GM12801 (cell line): Measurements from ENCODE around the gene ADRA1B.
A peak's percentile ranks its signal among the peaks of the same experiment; 100 is the strongest.

Experiments
- TF ChIP-seq, protein P1 (sequence below): IDR thresholded peaks from one replicate; pipeline ENCODE4 v1.5.1; 2011; ENCODE audit warnings: control low read depth; ENCODE audit not compliant: insufficient read length; ENCODE audit errors: extremely low read depth

Gene ADRA1B

DNA sequence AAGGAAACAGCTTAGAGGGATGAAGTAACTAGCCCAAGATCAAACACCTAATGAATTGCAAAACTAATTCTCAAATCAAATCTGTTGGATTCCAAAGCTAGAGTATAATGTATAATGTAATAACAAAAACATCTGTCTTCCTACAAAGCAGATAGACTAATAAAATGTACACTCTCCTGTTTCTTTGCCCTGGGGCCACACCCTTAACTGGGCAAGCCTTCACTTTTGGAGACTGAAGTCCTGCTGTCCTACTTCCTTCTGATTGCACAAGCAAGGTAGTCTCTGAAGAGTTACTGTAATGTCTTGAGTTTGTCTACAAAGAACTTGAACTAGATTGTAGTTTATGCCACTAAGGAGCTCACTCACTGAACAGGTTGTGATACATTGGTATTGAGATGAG lies 95.2 kb downstream of the ADRA1B start:
- TF ChIP-seq, protein P1, sequence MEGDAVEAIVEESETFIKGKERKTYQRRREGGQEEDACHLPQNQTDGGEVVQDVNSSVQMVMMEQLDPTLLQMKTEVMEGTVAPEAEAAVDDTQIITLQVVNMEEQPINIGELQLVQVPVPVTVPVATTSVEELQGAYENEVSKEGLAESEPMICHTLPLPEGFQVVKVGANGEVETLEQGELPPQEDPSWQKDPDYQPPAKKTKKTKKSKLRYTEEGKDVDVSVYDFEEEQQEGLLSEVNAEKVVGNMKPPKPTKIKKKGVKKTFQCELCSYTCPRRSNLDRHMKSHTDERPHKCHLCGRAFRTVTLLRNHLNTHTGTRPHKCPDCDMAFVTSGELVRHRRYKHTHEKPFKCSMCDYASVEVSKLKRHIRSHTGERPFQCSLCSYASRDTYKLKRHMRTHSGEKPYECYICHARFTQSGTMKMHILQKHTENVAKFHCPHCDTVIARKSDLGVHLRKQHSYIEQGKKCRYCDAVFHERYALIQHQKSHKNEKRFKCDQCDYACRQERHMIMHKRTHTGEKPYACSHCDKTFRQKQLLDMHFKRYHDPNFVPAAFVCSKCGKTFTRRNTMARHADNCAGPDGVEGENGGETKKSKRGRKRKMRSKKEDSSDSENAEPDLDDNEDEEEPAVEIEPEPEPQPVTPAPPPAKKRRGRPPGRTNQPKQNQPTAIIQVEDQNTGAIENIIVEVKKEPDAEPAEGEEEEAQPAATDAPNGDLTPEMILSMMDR = no peak

DNA sequence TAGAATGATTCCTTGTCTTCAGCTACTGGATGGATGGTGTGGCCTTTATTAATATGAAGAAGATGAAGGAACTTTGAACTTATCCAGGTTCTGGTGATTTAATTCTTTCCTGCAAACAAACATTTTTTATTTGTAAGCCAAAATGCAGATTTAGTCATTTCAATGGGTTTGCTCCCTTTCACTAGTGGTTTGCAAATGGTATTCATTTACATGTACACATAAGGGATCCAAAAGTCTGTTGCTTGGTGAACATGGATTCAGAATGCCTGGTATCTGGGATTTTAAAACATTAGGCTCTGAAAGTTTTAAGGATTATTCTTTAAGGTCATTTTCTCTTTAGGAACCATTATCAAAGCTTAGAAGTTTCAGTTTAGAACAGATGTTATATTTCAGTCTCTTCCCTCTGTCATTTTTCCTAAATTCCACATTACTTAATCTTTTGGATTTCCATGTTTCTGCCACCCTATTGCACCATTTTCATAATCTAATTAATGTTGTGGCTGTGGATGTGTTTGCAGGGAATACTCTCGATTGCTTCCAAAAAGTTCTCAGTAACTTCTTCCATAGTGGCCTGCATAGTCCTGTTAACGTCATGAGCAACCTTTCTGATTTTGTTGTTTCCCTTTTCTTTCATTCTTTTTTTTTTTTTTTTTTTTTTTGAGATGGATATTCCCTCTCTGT lies 102.8 kb downstream of the ADRA1B start:
- TF ChIP-seq, protein P1 = no peak

DNA sequence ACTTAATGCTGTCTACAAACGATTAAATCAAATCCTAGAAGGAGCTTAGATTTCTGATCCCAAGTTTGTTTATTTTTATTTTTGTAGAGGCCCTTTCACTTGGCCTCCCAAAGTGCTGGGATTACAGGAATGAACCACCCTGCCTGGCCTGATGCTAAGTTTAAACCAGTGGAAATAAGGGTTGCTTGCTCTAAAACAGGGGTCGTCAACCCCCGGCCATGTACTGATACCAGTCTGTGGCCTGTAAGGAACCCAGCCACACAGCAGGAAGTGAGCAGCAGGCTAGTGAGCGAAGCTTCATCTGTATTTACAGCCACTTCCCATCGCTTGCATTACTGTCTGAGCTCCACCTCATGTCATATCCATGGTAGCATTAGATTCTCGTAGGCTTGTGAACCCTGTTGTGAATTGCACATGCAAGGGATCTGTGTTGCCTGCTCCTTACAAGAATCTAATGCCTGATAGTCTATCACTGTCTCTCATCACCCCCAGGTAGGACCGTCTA lies 104.0 kb downstream of the ADRA1B start:
- TF ChIP-seq, protein P1 = no peak

DNA sequence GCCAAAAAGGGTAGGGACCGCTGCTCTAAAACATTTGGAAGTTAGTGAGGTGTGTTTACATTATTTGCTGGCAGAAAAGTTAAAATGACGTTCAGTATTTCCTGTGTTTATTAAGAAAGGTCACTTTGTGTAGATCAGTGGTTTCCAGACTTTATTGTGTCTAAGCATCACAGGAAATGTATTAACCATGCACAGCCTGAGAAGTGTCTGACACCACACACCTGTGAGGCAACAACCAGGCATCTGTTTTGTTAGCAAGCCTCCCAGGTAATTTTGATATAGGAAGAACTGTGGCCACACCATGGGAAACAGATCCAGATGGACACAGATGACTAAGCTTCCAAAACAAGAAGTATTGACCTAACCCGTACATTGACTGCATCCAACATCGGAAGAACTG lies 104.7 kb downstream of the ADRA1B start:
- TF ChIP-seq, protein P1 = no peak

DNA sequence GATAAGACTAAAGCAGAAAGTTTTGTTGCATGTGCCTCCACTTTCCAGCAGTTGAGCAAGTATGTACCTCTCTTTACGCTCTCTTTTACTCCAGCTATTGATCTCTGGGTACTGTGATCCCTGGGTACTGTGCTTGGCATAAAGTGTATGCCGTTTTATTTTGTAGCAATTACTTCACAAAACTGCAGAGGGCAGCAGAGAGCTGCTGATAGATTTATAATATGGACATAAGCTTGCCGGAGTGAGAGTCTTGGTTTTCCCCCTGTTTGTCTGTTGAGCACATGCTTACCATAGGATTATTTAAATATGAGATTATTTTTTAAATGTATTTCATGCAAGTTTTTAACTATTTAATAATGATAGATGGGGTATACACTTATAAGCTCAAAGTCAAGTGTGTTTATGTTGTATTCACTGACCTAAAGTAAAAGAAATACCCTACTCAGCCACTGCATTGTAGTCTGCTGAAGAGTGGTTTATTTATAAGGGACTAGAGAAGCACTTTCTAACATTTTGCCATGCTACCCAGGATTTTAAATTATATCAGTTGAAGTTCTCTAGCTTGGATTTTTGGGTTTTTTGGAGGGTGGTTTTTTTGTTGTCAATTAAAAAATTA lies 105.7 kb downstream of the ADRA1B start:
- TF ChIP-seq, protein P1 = peak; percentile 16
